ENCODE results near the gene RRAGB.

DNA sequence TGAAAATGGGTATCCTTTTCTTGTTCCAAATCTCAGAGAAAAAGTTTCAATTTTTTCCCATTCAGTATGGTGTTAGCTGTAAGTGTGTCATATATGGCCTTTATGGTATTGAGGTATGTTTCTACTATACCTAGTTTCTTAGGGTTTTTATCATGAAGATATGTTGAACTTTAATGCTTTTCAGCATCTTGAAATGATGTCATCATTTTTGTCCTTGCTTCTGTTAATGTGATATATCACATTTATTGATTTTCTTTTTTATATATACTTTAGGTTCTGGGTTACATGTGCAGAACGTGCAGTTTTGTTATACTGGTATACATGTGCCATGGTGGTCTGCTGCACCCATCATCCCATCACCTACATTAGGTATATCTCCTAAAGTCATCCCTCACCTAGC lies 49.5 kb upstream of the RRAGB start:
- TF ChIP-seq, protein P1, sequence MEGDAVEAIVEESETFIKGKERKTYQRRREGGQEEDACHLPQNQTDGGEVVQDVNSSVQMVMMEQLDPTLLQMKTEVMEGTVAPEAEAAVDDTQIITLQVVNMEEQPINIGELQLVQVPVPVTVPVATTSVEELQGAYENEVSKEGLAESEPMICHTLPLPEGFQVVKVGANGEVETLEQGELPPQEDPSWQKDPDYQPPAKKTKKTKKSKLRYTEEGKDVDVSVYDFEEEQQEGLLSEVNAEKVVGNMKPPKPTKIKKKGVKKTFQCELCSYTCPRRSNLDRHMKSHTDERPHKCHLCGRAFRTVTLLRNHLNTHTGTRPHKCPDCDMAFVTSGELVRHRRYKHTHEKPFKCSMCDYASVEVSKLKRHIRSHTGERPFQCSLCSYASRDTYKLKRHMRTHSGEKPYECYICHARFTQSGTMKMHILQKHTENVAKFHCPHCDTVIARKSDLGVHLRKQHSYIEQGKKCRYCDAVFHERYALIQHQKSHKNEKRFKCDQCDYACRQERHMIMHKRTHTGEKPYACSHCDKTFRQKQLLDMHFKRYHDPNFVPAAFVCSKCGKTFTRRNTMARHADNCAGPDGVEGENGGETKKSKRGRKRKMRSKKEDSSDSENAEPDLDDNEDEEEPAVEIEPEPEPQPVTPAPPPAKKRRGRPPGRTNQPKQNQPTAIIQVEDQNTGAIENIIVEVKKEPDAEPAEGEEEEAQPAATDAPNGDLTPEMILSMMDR (IDR thresholded peaks at IDR 0.05) = no peak
- TF ChIP-seq EZH2 (IDR thresholded peaks at IDR 0.05) = no peak
